Epithelial cell of alveolus of lung (primary cell): ENCODE measurements around the gene ZNF25. TPM values are rescaled to one million over a fixed set of nuclear protein-coding genes. Genes with fewer than 3 reads are reported as not detected.

Experiments
- total RNA-seq: library from RNA; depleted of rRNA; stranded (reverse); fragments of >200 nt; gene quantifications from 2 replicates; pipeline ENCODE4 v1.2.1, GENCODE V29; 2015

ZNF25 gene
- total RNA-seq: 8.4 and 9.3 TPM in 2 replicates

GRCh38 chr10:37976091-37976879, at the start of gene ZNF25:
TSS of gene ZNF25 (minus strand) at chr10:37976647. CDS start at chr10:37971722, 4,925 bp downstream.

GRCh38 chr10:38010119-38010903, 33.9 kb upstream of the ZNF25 start, which contains the start of gene ZNF33A:
TSS of gene ZNF33A (plus strand) at chr10:38010675. CDS start at chr10:38012342, 1,667 bp downstream.

Other genes starting within 250 kb of the ZNF25 start
- 3.0 and 7.3 TPM in 2 replicates for gene ZNF248, start 119.0 kb downstream of the ZNF25 start, total RNA-seq
- gene ZNF33A, start 34.0 kb upstream of the ZNF25 start, total RNA-seq: 5.2 and 27.0 TPM in 2 replicates
- 4.9 and 15.8 TPM in 2 replicates for gene ZNF37A, start 117.7 kb upstream of the ZNF25 start, total RNA-seq